A673 (cell line): Measurements from ENCODE around the gene RFX2.

Experiments
- CTCF ChIP-seq: fragments of 300-800, 200-600 bp; sonication (generic); conservative IDR thresholded peaks from 2 replicates; pipeline ENCODE4 v1.5.1; 2017; ENCODE audit warnings: low read depth, mild to moderate bottlenecking, antibody characterized with exemption, low read length, moderate library complexity, mixed read lengths
- EZH2 ChIP-seq: fragments of 200-600 bp; sonication (generic); IDR thresholded peaks from 2 replicates; pipeline ENCODE4 v1.6.1; 2017; ENCODE audit warnings: borderline replicate concordance, low read depth, mild to moderate bottlenecking, mixed read lengths, antibody characterized with exemption, low read length; ENCODE audit not compliant: poor library complexity, severe bottlenecking

- TF ChIP-seq CTCF (no peak), EZH2 (no peak)
Measured at GRCh38 chr19:5969476-5969875, 140.8 kb downstream of the RFX2 start.
